GM21723 (cell line): Measurements from ENCODE around the gene SPC24.
"Not testable (repeated sequence)": the region's sequence is repeated elsewhere in the genome, so short reads cannot be mapped to it uniquely, and the experiment has no call there.

ENCODE experiments used
- ATAC-seq: cut with Tn5 transposase; IDR thresholded peaks from one replicate; pipeline ENCODE4 v1.9.1; 2021; ENCODE audit warnings: mild to moderate bottlenecking, moderate library complexity; ENCODE audit not compliant: unreplicated experiment

Gene SPC24

GRCh38 chr19:11166281-11167142 is 10.9 kb upstream of the SPC24 start:
- ATAC-seq, result no peak

- ATAC-seq, result no peak
Observed at GRCh38 chr19:11165486-11166030, 10.0 kb upstream of the SPC24 start.

GRCh38 chr19:11164879-11165406 is 9.4 kb upstream of the SPC24 start:
- ATAC-seq, result no peak

- ATAC-seq, result no peak
Observed at GRCh38 chr19:11164296-11164695, 8.7 kb upstream of the SPC24 start.

- not testable (repeated sequence) for ATAC-seq
Observed at GRCh38 chr19:11160440-11160768, 4.8 kb upstream of the SPC24 start.

GRCh38 chr19:11159598-11160439 is 4.2 kb upstream of the SPC24 start:
- no peak for ATAC-seq

GRCh38 chr19:11154683-11155047 is 917 bp downstream of the SPC24 start:
- no peak for ATAC-seq

GRCh38 chr19:11152318-11153062 is 3.1 kb downstream of the SPC24 start:
- ATAC-seq, result no peak

GRCh38 chr19:11151181-11151580 is 4.4 kb downstream of the SPC24 start:
- ATAC-seq, result no peak

GRCh38 chr19:11148001-11148400 is 7.6 kb downstream of the SPC24 start:
- no peak for ATAC-seq

- no peak for ATAC-seq
Observed at GRCh38 chr19:11145536-11145924, 10.1 kb downstream of the SPC24 start.

GRCh38 chr19:11142528-11143171 is 12.9 kb downstream of the SPC24 start:
- no peak for ATAC-seq

- ATAC-seq, result no peak
Observed at GRCh38 chr19:11141937-11142527, 13.6 kb downstream of the SPC24 start.

GRCh38 chr19:11140896-11141295 is 14.7 kb downstream of the SPC24 start:
- no peak for ATAC-seq

GRCh38 chr19:11140023-11140538 is 15.5 kb downstream of the SPC24 start:
- ATAC-seq, result not testable (repeated sequence)

GRCh38 chr19:11138601-11139300 is 16.8 kb downstream of the SPC24 start:
- ATAC-seq, result no peak

- no peak for ATAC-seq
Observed at GRCh38 chr19:11137542-11138384, 17.8 kb downstream of the SPC24 start.

GRCh38 chr19:11136400-11137101 is 19.0 kb downstream of the SPC24 start:
- no peak for ATAC-seq
